Measurements from ENCODE around the gene OR7C1.
"Not testable (repeated sequence)": the region's sequence is repeated elsewhere in the genome, so short reads cannot be mapped to it uniquely, and the experiment has no call there.

OR7C1 gene

GRCh38 chr19:14783410-14783998, 51.5 kb downstream of the OR7C1 start:
- DNase-seq, result not testable (repeated sequence)

GRCh38 chr19:14782626-14783409, 52.2 kb downstream of the OR7C1 start:
- DNase-seq, result no peak

DNA sequence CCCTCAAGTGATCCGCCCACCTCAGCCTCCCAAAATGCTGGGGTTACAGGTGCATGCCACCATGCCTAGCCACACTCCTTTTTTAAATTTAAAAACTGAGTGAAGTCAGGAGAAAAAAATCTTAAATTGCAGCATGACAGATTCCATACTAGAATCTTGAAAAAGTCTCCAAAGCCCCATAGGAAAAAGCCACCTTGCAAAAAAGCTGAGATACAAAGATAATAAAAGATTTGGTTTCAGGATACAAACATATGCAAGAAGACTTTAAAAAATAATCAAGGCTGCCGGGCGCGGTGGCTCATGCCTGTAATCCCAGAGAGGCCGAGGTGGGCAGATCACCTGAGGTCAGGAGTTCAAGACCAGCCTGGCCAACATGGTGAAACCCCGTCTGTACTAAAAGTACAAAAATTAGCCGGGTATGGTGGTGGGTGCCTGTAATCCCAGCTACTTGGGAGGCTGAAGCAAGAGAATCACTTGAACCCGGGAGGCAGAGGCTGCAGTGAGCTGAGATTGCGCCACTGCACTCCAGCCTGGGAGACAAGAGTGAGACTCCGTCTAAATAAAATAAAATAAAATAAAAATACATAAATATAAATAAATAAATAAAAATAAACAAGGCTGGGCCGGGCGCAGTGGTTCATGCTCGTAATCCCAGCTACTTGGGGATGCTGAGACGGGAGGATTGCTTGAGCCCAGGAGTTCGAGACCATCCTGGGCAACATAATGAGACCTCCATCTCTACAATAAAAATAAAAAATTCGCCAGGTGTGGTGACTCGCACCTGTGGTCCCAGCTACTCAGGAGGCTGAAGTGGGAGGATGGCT, 53.1 kb downstream of the OR7C1 start:
- DNase-seq, result not testable (repeated sequence)

DNA sequence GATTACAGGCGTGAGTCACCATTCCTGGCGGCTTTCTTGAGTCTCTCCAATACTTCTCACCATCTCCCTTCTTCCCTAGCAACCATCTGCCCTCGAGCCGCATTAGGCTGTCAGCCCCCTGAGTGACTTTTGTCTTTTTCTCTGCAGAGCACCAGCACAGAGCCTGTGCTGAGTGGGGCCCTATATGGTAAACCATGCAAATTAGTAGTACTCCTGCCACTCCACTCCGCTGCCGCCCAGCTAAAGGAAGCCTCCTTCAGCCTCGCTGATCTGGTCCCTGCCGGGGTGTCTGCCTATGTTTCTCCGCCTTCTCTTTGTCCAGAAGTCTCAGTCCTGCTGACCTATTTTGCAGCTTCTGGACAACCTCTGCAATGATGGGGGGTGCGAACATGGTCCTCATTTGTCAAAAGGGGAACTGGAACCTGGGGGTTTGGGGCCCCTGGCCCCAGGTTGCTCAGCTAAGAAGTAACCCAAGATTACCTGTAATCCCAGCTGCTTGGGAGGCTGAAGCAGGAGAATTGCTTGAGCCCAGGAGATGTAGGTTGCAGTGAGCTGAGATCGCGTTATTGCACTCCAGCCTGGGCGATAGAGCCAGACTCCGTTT, 54.3 kb downstream of the OR7C1 start:
- not testable (repeated sequence) for DNase-seq

DNA sequence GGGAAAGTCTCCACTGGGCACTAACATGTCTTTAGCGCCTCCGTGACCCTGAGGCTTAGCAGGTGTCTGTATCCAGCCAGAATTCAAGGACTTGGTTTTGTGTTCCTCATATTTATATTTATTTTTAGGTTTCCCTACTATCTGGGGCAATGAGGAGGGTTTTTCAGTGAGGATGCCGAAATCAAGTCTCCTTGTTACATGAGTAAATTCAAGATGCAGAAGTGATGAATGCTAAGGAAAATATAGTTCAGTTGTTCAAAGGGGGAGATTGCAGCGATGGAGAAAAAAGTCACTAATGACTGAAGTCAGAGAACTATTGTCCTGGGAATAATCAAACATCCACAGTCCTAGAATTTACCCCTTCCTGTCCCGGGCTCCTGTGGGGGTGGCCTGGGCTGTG, 55.8 kb downstream of the OR7C1 start:
- no peak for DNase-seq

DNA sequence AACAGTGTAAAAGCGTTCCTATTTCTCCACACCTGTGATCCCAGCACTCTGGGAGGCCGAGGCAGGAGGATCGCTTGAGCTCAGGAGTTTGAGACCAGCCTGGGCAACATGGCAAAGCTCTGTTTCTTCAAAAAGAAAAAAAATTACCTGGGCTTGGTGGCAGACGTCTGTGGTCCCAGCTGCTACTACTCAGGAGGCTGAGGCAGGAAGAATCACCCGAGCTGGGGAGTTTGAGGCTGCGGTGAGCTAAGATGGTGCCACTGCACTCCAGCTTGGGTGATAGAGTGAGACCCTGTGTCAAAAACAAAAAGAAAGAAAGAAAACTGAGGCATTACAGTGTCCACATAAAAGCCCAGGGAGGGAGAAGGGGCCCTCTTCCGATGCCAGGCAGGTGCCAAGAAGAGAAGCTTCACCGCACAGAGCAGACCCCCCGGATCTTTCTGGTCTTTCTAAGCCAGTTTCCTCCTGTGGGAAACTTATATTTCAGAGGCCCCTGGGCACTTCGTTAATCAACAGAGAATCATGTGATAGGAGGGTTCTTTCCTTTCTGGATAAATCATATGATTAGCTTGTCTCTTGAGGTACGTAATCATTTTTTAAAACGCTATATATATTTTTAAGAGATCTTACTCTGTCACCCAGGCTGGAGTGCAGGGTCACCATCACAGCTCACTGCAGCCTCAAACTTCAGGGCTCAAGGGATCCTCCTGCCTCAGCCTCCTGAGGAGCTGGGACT, 56.7 kb downstream of the OR7C1 start, which contains the start of gene ADGRE2:
Gene ADGRE2, minus strand, starts transcription at position 451 of the 736 bp plus-strand sequence. CDS start 1,804 bp downstream, outside the sequence.
- DNase-seq, result not testable (repeated sequence)

DNA sequence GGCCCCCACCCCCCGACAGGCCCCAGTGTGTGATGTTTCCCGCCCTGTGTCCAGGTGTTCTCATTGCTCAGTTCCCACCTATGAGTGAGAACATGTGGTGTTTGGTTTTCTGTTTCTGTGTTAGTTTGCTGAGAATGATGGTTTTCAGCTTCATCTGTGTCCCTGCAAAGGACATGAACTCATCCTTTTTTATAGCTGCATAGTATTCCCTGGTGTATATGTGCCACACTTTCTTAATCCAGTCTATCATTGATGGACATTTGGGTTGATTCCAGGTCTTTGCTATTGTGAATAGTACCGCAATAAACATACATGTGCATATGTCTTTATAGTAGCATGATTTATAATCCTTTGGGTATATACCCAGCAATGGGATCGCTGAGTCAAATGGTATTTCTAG, 57.3 kb downstream of the OR7C1 start:
- not testable (repeated sequence) for DNase-seq

DNA sequence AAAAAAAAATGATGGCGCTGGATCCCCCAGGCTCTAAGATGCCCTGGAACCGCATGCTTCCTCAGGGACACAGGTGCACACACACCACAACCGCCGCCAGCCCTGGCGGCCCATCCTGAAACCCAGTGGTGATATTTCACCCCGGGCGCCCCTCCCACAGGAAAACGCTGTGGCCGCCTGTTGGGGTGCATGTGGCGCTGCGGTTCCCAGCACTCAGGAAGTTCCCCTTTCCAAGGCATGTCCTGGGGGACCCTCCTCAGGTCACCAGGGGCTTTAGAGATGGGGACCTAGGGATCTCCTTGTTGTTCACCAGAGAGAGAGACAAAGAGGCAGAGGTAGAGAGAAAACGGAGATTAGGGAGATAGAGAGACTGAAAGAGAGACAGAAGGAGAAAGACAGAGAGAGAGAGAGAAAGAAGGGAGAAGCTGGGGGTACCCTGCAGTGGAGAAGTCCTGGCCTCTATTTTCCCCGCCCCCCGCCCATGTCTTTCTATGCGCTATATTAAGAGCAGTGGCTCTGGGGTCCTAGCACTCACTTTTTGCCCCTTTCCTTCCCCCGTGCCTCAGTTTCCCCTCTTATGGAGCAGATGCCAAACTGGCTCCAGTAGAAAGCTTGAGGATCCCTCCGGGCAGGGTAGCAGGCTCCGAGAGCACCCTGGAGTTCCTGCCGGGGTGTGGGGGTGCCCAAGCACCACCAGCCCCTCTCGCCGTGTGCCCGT, 59.0 kb downstream of the OR7C1 start:
- DNase-seq, result no peak

DNA sequence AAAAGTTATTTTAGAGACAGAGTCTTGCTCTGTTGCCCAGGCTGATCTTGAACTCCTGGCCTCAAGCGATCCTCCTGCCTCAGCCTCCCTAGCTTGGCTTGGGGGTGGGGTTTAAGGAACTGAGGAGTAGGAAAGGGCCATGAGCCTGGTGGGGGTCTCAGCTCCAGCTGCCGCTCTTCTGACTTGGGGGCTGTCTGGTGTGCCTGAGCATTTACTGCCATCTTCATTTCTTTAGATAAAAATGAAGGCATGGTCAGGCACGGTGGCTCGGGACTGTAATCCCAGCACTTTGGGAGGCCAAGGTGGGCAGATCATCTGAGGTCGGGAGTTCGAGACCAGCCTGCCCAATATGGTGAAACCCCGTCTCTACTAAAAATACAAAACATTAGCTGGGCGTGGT, 59.7 kb downstream of the OR7C1 start:
- not testable (repeated sequence) for DNase-seq

- DNase-seq, result no peak
These were observed 60.6 kb downstream of the OR7C1 start for GRCh38 chr19:14774373-14774772.

- not testable (repeated sequence) for DNase-seq
These were observed 61.3 kb downstream of the OR7C1 start for GRCh38 chr19:14773722-14774121.

- DNase-seq, result no peak
These were observed 62.0 kb downstream of the OR7C1 start for GRCh38 chr19:14772995-14773394.

DNA sequence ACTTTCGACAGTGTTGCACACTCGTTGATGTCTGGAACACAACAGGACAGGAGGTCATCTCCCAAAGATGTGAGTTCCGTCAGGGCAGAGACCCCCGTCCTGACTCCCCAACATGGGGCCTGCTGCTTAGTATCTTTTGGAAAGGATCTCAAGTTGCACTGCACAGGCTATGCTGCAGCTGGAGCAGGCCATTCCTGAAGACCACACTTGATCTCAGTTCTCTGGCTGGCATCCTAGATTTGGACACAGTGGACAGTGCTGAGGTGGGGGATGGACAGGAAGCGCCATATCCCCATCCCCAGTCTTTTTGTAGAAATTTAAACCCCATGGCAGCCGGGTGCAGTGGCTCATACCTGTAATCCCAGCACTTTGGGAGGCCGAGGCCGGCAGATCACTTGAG, 62.5 kb downstream of the OR7C1 start:
- no peak for DNase-seq

GRCh38 chr19:14770944-14771839, 63.8 kb downstream of the OR7C1 start:
- DNase-seq, result no peak

- no peak for DNase-seq
These were observed 64.8 kb downstream of the OR7C1 start for GRCh38 chr19:14770136-14770535.

- no peak for DNase-seq
These were observed 65.8 kb downstream of the OR7C1 start for GRCh38 chr19:14769201-14769600.

DNA sequence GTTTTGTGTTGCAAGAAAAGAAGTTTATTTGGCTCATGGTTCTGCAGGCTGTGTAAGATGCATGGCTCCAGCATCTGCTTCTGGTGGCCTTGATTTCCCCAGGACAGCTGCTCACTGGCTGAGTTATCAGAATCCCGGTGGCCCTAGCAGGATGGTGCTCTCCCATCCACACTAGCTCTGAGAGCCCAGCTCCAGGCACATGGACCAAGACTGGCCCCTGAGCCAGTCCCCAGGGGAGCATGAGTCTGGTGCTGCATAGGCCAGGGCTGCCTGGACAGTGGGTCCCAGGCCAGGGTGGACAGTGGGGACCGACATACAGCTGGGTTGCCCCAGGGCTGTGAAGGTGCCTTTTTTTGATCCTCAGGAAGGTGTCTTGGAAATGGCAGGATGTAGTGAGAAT, 67.0 kb downstream of the OR7C1 start:
- no peak for DNase-seq

DNA sequence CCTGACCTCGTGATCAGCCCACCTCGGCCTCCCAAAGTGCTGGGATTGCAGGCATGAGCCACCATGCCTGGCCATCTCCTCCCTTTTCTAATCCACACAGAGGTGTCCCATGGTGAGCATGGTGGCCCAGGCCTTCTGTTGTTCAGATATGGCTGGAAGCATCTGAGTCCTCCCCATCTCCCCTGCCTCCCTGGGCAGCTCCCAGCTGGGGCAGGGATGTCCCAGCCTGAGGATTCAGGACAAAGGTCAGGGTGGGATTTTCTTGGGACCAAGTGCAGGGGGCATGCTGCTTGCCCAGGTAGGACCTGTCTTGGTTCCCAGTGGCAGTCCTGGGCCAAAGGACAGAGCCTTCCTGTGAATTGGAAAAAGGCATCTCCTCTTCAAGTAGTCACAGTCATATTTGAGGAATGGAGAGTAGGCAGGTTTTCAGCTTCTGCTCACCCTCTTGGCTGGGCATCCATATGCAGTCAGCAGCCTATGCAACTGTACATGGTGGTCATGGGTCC, 67.5 kb downstream of the OR7C1 start:
- no peak for DNase-seq

- DNase-seq, result not testable (repeated sequence)
These were observed 69.1 kb downstream of the OR7C1 start for GRCh38 chr19:14765841-14766240.

- not testable (repeated sequence) for DNase-seq
These were observed 69.6 kb downstream of the OR7C1 start for GRCh38 chr19:14765403-14765802.
